Activated CD4-positive, alpha-beta T cell treated with anti-CD3 and anti-CD28 coated beads, Interleukin-2, Interleukin-4, amounts not matched to agents 100 ng/mL and 50 ng/mL, durations not matched to agents 16 hours and 8 hours (primary cell): ENCODE measurements around the gene CILP.
"Not testable (repeated sequence)": the region's sequence is repeated elsewhere in the genome, so short reads cannot be mapped to it uniquely, and the experiment has no call there.

Experiments
- DNase-seq: peaks from one replicate; pipeline ENCODE4 v3.0.0-alpha.2; 2020; ENCODE audit warnings: low spot score

The CILP gene

DNA sequence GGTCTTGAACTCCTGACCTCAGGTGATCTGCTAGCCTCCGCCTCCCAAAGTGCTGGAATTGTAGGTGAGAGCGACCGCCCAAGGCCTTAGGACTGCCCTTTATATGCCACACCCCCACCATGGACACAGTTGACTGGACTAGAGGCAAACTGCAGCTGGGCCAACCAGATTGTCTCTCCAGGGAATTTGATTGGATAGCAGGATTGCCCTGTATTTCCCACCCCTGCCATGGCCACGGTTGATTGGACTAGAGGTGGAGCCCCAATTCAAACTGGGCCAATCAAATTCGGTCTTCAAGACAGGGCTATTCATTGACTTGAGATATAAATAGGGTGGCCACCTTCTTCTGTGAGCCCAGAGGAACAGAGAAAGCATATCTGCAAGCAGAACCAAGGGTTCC is 19.3 kb downstream of the CILP start:
- DNase-seq = no peak

DNA sequence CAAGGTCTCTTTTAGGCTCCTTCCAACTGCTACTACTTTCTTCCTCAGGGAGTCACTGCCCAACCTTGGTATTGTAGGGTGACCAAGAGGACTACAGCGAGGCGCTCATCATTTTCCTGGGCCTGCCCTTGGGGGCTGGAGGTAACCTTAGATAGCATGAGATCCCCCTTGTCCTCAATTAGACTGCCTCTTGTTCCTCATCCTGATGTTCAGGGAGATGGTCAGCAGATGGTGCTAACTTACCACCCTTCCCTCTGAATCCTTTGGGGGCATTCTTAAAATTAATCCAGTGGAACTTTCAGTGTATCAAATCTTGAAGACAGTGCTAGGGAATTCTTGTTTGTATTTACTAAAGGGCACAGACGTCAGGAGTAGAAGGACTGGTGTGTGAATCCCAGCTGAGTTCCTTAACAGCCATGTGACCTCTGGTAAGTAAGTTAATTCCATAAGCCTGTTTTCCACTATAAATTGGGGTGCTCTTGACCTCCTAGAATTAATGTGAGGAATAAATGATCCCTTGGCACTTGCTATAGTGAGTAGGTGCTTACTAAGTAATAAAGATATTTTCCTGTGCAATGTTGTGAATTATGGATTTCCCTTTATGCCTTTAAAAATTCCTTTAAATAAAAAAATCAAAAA is 22.1 kb downstream of the CILP start:
- peak; percentile 22 for DNase-seq

DNA sequence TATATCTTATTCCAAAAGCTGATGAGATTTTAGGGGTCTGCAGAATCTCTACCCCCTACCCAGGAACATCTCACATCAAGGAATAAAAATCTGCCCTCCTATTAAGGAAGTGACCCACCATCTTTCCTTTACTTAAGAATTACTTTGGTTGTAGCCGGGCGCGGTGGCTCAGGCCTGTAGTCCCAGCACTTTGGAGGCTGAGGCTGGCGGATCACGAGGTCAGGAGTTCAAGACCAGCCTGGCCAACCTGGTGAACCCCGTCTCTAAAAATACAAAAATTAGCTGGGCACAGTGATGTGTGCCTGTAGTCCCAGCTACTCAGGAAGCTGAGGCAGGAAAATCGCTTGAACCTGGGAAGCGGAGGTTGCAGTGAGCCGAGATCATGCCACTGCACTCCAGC is 22.8 kb downstream of the CILP start:
- not testable (repeated sequence) for DNase-seq

DNA sequence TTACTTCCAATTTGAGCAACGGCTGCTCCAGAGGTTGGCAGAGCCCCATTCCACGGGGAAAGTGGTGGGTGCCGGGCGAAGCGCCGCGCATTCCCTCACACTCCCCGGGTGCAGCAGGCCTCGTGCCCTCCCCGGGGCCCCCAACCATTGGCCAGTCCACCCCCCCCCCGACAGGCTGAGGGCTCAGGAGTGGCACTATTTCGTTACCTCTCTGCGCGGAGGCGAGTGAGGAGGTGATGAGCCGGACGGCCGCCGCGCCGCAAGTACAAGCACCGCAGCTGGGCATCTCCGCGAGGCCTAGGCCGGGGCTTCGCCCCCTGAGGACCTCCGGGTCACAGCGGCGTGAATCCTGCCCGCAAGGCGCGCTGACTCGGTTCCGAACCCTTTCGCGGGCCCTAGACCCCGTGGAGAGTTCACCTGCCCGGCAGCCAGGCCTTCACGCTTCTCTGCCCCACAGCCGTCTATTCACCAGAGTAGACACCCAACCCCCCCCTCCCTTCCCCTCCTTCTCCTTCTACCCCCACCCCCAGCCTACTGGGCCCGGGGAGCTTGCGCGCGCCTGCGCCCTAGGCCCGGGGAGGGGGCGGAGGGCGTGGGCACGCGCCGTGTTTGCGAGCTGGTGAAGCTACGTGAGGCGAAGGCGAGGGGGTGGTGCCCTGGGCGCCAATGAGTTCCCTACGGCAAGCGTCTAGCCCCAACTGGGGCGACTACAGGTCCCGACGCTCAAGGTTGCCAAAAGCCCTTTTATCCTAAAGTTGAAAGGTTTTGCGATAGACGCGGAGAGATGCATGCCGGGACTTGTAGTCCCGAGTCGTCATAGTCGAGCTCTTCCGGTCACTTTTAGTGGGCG is 26.2 kb downstream of the CILP start, which contains the start of gene CLPX:
TSS of gene CLPX (minus strand) at position 475 of the 850 bp plus-strand sequence. CDS start at position 286, 189 bp downstream.
- DNase-seq = peak; percentile 92

DNA sequence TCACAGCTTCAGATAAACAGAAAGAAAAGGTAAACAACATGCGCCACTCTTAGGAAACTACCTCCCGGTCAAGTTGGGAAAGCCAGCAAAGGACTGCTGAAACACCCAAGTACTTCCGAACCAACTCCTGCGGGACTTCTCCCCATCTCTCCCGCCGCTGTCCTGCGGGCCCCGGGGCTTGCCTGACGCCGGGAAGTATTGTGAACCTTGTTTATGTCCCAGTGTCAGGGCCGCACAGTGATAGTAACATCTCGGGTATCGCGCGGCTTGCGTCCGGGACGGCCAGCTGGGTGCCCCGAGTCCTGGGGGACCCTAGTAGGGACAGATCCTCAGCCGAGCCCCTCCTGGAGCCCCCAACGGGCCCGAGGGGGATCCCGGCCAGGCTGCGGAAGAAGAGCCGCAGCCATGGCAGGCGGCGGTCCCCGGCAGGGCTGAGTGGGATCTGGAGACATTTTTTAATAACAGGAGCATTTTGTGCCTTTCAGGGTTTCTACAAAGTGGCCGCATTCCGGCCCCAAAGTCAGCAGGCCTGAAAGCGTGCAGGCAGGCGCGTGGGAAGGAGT is 26.9 kb downstream of the CILP start:
- DNase-seq = peak; percentile 44

DNA sequence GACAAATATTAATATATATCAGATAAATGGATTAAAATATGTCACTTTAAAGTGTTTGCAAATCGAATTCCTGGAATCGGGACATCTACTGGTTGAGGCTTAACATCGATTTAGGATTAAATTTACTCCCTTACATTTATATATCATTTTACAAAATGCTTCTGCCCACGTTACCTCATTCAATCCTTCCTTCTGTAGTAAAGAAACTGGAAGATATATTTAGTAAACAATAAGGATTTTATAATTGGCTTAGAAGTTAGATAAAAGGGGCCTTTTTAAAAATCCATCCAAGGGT is 27.5 kb downstream of the CILP start:
- DNase-seq = no peak

DNA sequence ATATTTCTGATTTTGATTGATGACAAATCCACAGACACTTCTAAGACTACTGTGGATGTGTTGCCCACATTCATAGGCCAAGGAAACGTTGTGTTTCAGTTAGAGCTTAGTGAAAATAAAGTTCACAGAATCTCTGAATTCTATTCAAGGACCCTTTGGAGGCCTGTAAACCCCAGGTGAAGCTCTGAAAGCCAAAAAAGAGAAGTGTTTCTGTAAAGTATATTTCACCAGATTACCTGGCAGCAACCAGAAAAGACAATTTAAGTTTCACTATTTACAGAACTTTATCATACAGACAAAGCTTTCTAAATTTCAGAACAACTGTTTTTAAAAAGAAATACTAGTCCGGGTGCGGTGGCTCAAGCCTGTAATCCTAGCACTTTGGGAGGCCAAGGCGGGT is 28.7 kb downstream of the CILP start:
- no peak for DNase-seq

DNA sequence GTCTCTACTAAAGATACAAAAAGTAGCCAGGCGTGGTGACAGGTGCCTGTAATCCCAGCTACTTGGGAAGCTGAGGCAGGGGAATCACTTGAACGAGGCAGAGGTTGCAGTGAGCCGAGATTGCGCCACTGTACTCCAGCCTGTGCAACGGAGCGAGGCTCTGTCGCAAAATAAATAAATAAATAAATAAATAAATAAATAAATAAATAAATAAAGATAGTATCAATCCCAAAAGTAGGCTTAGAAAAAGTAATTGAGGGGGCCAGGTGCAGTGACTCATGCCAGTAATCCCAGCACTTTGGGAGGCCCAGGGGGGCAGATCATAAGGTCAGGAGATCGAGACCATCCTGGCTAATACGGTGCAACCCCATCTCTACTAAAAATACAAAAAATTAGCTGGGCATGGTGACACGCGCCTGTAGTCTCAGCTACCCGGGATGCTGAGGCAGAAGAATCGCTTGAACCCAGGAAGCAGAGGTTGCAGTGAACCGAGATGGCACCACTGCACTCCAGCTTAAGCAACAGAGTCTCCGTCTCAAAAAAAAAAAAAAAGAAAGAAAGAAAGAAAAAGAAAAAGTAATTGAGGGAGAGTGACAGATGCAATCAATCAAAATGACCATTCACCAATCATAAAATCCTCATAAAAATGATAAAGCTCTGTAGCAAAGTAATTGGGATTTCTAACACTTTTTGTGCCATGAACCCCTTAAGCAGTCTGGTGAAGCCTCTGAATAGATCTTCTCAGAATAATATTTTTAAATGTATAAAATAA is 29.5 kb downstream of the CILP start:
- DNase-seq = not testable (repeated sequence)

DNA sequence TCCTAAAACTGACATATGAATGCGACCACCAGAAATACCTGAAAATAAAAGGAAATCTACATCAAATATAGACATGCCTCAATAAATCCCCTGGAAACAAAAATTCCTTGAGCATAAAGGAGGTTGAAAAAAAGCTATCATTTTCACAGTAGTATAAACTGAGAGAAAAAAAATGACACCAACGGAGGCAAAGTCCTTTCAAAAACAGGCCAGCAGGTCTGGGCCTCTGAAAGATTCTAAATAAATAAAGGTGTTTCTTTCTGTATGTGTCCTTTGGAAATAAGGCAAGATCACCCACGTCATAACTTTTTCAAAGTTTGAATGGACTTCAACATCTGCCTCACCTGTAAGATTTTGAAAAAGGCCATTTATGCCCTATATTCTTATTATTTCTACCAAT is 31.1 kb downstream of the CILP start:
- no peak for DNase-seq

DNA sequence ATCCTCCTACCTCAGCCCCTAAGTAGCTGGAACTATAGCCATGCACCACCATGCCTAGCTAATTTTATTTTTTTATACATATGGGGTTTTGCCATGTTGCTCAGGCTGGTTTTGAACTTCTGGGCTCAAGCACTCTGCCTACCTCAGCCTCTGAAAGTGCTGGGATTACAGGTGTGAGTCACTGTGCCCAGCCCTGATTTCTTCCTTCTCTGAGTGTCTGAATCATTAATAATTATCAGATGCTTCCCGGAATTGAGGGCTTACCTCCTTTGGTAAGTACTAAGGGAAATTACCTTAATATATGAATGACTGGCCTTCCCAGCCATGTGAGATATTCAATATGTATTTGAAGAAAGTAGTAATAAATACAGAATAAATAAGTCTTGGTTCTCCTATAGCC is 33.4 kb downstream of the CILP start:
- no peak for DNase-seq

DNA sequence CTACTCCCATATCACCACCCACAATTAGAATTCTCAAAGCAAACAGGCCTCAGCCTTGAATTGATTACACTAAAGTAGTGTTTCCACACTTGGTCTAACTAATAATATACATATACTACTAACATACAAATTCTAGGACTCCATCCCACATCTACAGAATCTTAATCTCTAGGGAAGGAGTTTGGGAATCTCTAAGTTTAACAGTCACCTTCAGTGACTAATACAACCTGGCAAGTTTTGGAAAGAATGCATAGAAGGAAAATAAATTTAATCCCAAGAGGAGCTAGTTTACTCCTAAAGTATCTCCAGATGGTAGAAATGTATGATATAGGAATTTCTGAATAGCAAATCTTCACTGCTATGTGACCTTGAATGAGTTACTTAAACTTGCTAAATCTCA is 35.2 kb downstream of the CILP start:
- no peak for DNase-seq

DNA sequence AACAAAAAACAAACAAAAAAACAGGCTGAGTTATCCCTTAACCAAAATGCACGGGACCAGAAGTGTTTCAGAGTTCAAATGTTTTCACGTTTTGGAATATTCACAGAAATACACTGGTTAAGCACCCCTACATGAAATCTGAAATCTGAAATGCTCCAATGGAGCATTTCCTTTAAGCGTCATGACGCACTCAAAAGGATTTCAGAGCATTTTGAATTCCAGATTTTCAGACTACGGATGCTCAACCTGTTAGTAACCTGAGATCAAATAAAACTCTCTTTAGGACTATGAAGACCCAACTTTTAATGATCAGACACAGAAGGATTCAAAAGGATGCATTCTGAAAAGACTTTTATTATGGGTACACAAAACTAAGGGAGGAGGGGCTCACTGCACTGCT is 35.8 kb downstream of the CILP start:
- DNase-seq = no peak

DNA sequence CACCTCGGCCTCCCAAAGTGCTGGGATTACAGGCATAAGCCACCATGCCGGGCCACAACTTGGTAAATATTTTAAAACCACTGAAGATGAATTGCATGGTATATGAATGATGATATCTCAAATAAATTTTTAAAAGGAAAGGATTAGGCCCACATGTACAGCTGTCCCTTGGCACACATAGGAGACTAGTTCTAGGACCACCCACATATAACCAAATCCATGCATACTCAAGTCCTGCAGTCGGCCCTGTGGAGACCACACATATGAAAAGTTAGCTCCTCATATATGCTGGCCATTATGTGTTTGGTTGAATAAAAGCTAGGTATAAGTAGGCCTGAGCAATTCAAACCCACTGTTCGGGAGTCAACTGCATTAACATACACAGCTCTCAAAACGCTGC is 36.8 kb downstream of the CILP start:
- DNase-seq = no peak

DNA sequence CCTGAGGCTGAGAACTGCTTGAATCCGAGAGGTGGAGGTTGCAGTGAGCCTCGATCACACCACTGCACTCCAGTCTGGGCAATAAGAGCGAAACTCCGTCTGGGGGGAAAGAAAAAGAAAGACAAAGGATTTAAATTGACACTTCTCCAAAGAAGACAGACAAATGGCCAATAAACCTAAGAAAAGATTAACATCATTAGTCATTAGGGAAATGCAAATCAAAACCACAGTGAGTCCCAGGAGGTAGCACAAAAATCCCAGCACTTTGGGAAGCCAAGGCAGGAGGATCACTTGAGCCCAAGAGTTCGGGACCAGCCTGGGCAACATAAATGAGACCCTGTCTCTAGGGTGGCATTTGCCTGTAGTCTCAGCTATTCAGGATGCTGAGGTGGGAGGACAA is 38.7 kb downstream of the CILP start:
- DNase-seq = no peak

DNA sequence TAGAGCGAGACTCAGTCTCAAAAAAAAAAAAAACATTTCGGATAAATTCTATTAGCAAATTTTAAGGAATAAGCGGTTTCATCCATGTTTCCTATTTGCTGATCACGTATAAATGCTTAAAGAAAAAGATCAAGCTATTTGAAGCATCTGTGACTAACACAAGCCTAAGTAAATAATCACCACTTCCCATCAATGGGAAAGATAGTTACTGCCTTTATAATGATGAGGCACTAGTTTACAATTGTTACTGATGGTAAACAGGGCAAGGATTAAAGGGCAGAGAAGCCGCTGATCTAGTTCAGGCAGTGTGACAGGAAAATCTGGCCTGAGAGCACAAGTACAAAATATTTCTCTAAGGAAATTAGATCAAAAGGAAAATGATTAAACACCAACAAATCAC is 39.8 kb downstream of the CILP start:
- DNase-seq = no peak

DNA sequence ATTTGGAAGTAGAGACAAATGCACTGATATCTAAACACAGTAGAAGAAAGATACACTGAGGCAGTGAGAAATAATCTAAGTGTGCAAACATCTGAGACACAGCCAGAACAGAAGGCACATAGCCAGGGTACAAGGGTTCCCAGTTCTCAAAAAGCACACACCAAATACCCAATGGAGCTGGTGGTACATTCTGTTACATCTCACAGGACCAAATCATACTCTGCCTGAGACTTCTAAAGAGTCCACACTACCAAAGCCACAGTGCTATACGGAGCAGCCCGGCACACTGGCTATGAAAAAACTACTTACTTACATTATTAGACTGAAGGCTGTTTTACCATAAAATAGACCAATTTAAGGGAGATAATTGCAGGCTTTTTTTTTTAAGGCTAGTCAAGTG is 45.4 kb downstream of the CILP start:
- DNase-seq = no peak

DNA sequence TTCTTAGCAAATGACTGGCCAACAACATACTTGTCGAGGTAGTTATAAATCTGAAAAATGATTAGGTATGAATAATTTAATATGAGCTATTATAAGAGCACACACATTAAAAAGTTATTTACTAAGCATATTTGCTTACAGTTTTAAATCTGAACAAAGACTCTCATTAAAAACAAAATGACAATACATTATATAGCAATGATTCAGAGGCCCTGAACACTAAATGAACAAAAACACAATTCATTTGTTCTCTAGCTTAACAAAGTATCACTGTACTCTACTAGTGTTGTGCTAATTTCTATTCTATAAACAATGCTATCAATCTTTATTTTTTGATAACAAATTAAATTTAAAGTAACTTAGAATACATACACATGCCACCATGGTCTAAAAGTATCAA is 47.1 kb downstream of the CILP start:
- DNase-seq = no peak

DNA sequence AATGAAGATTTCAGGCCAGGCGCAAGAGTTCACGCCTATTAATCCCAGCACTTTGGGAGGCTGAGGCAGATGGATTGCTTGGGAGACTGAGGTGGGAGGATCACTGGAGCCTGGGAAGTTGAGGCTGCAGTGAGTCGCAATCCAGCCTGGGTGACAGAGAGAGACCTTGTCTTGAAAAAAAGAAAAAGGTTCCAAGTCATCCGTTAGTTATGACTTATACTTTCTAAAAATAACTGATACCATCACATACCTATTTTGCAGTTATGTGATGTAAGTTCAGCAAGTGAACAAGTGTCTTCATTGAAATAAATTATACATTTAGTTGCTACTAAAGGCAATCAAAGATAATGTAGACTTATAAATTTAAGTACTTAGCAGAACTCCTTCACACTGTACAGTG is 48.2 kb downstream of the CILP start:
- no peak for DNase-seq

DNA sequence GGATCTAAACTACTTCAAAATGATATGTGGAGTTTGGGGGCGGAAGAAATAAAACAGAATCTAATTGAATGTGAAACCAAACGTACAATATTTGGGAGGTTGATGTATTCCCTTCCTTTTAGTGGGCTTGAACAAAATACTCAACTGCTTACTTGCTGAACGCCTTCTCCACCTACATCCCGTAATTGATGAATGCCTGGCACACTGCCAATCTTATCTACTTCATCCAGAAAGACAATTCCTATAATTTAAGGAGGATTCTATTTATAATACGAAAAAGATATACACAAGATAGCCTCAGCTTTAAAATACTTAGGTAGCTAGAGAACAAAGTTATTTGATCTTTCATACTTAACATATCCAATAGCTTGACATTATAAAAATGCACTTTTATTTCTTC is 54.6 kb downstream of the CILP start:
- DNase-seq = no peak

DNA sequence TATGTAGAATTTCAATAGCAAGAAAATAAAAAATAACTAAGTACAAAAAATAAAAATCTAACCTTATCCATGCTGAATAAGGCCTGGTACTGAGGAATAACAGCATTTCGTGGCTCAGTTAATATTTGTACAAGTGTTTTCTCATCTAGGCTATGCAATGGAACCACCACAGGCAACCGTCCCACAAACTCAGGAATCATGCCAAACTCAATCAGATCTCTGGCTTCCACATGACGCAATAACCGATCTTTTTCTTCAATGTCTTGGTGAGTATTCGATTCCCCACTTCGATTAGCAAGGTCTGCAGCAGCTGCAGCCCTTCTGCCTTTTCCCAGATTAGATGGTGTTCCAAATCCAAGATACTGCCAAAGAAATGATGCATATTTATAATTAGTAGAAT is 56.6 kb downstream of the CILP start:
- DNase-seq = no peak

DNA sequence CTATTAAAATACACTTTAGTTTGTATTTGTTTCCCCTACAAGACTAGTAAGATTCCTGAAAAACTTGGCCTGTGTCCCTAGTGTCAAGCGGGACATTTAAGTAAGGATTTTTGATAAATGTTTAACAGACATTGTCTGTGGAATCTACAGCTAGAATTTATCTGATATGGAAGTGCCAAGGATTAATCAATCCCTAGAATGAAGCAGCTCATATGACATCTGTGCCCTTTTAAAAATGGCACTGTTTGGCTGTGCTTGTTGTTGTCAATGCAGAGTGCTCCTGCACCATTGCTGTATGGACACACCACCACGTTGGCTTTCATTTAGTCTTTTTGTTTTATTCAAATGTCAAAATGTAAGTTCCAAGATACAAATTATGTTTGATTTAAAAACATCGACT is 63.4 kb downstream of the CILP start:
- no peak for DNase-seq

DNA sequence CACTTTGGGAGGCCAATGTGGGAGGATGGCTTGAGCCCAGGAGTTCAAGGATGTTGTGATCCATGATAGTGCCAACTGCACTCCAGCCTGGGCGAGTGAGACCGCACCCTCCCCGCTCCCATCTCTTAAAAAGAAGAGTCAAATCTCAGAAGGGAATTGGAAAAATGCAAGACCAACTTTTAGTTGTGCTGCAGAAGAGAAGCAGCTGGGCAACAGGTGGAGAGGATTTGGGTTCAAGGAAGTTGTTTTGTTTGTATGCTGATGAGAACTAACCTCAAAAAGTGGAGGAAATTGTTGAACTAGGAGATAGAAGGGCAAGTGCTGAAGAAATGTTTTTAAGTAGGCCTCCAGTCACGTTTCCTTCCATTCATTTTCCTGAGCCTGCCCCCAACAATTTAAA is 64.8 kb downstream of the CILP start:
- DNase-seq = no peak
